GM12878 (cell line): Measurements from ENCODE around the gene APEX1. TPM values are rescaled to one million over a fixed set of nuclear protein-coding genes. Genes with fewer than 3 reads are reported as not detected.

Experiments
- ATAC-seq: fragments of 200-7000 bp; cut with Tn5 transposase; 3 replicates; pipeline ENCODE4 v1.9.1; 2020; ENCODE audit warnings: mild to moderate bottlenecking, moderate library complexity
- BruUV-seq: library from RNA; stranded (reverse); fragments of 400-500 nt; replicated peaks from 2 replicates; lab custom pipeline; 2021; lab: Mats Ljungman, UMichigan
- CTCF ChIA-PET: fragments of 300-600 bp; sonication (Branson Sonifier 250); formaldehyde crosslinking; extraction: SDS; loops from one replicate; lab custom pipeline; 2021; ENCODE audit warnings: inconsistent platforms; lab: Yijun Ruan, JAX
- POLR2A ChIA-PET: fragments of 350-600 bp; formaldehyde crosslinking; extraction: SDS; loops from one replicate; lab custom pipeline; 2021; ENCODE audit warnings: inconsistent platforms; lab: Charles Lee
- RAD21 ChIA-PET: fragments of 300-600 bp; sonication (Branson Sonifier 250); formaldehyde crosslinking; loops from one replicate; lab custom pipeline; 2023; ENCODE audit warnings: antibody characterized with exemption; ENCODE audit not compliant: unreplicated experiment; lab: Charles Lee
- SMC1A ChIA-PET: fragments of 300-600 bp; sonication (Branson Sonifier 250); formaldehyde crosslinking; loops from one replicate; lab custom pipeline; 2023; ENCODE audit not compliant: unreplicated experiment, uncharacterized antibody; lab: Charles Lee
- DNase-seq: peaks from one replicate; pipeline ENCODE4 v3.0.0-alpha.2; 2011; ENCODE audit warnings: low read depth, low spot score
- FAIRE-seq: peaks from 3 replicates; lab custom pipeline; 2011; peaks lifted over from hg19 to GRCh38; lab: Jason Lieb, UNC
- H2AFZ ChIP-seq: 2 replicates; pipeline ENCODE4 v1.6.0; 2011; ENCODE audit warnings: low read depth, low read length, control low read depth; ENCODE audit not compliant: control insufficient read depth
- H3K27ac ChIP-seq: 2 replicates; pipeline ENCODE4 v1.5.1; 2011; ENCODE audit warnings: control low read depth; ENCODE audit not compliant: control insufficient read depth, insufficient read depth
- H3K27me3 ChIP-seq, 2 experiments: replicated peaks in 1 of 2; 2 replicates each; pipeline versions ENCODE4 v1.6.0 to v1.6.1; 2011; ENCODE audit warnings: low read length in 1 of 2; ENCODE audit not compliant: control insufficient read depth in 2 of 2, insufficient read depth in 2 of 2
- H3K36me3 ChIP-seq, 2 experiments: 2 replicates each; pipeline ENCODE4 v1.5.1; 2011; ENCODE audit warnings: low read length in 1 of 2; ENCODE audit not compliant: control insufficient read depth in 2 of 2, insufficient read depth in 2 of 2
- H3K4me1 ChIP-seq: 2 replicates; pipeline ENCODE4 v1.6.1; 2011; ENCODE audit warnings: mild to moderate bottlenecking, low read length, moderate library complexity, mixed read lengths; ENCODE audit not compliant: control insufficient read depth, insufficient read depth
- H3K4me2 ChIP-seq: 2 replicates; pipeline ENCODE4 v1.6.0; 2011; ENCODE audit warnings: control low read depth; ENCODE audit not compliant: control insufficient read depth, insufficient read depth
- H3K4me3 ChIP-seq: fragments of 200-600 bp; sonication (generic); 2 replicates; pipeline ENCODE4 v1.5.1; 2016
- H3K79me2 ChIP-seq: 2 replicates; pipeline ENCODE4 v1.6.0; 2011; ENCODE audit warnings: low read length; ENCODE audit not compliant: control insufficient read depth, insufficient read depth
- H3K9ac ChIP-seq: 2 replicates; pipeline ENCODE4 v1.8.0; 2011; ENCODE audit warnings: low read length, control low read depth, mixed read lengths; ENCODE audit not compliant: control insufficient read depth, insufficient read depth
- H3K9me3 ChIP-seq: replicated peaks from 3 replicates; pipeline ENCODE4 v1.5.1; 2011; ENCODE audit warnings: mild to moderate bottlenecking, low read length; ENCODE audit not compliant: control insufficient read depth, insufficient read depth
- H4K20me1 ChIP-seq: 2 replicates; pipeline ENCODE4 v1.6.0; 2011; ENCODE audit not compliant: control insufficient read depth, insufficient read depth
- EED ChIP-seq: sonication (generic); IDR thresholded peaks from 2 replicates; pipeline ENCODE4 v1.6.1; 2016; ENCODE audit warnings: antibody characterized with exemption, low read depth
- FOXK2 ChIP-seq: fragments of 450-650 bp; IDR thresholded peaks from 2 replicates; pipeline ENCODE4 v1.6.1; 2017; ENCODE audit warnings: mild to moderate bottlenecking, moderate library complexity
- HDGF ChIP-seq: fragments of 450-650 bp; IDR thresholded peaks from 2 replicates; pipeline ENCODE4 v1.6.1; 2016; ENCODE audit warnings: antibody characterized with exemption
- KAT2A ChIP-seq: conservative IDR thresholded peaks from 2 replicates; pipeline ENCODE4 v1.6.1; 2011; ENCODE audit warnings: low read depth, low read length; ENCODE audit not compliant: control insufficient read depth
- MEF2A ChIP-seq: IDR thresholded peaks from 2 replicates; pipeline ENCODE4 v1.6.1; 2011; ENCODE audit warnings: low read depth, mild to moderate bottlenecking, low read length, moderate library complexity; ENCODE audit not compliant: insufficient read depth
- NR2C1 ChIP-seq: fragments of 450-650 bp; IDR thresholded peaks from 2 replicates; pipeline ENCODE4 v1.6.1; 2017; ENCODE audit warnings: antibody characterized with exemption, mild to moderate bottlenecking, moderate library complexity
- POLR2AphosphoS2 ChIP-seq: IDR thresholded peaks from 2 replicates; pipeline ENCODE4 v1.6.1; 2011; ENCODE audit warnings: low read depth, mild to moderate bottlenecking, low read length, improper control_type of control experiment, moderate library complexity
- SMAD1 ChIP-seq: fragments of 450-650 bp; IDR thresholded peaks from 2 replicates; pipeline ENCODE4 v1.6.1; 2018; ENCODE audit warnings: mild to moderate bottlenecking, low read depth; ENCODE audit not compliant: partially characterized antibody
- SP1 ChIP-seq: IDR thresholded peaks from one replicate; pipeline ENCODE4 v1.6.1; 2011; ENCODE audit warnings: low read depth, low read length
- SPI1 ChIP-seq: IDR thresholded peaks from 2 replicates; pipeline ENCODE4 v1.6.1; 2011; ENCODE audit warnings: low read depth, mild to moderate bottlenecking, low read length, moderate library complexity, borderline replicate concordance; ENCODE audit not compliant: insufficient read depth
- TARDBP ChIP-seq: IDR thresholded peaks from 2 replicates; pipeline ENCODE4 v1.6.1; 2016; ENCODE audit warnings: borderline replicate concordance
- TCF12 ChIP-seq: IDR thresholded peaks from 2 replicates; pipeline ENCODE4 v1.6.1; 2011; ENCODE audit warnings: low read depth, mild to moderate bottlenecking, low read length
- WGBS: methylation state at CpG from one replicate; pipeline ENCODE4 v1.1.6; 2016; ENCODE audit warnings: low lambda C conversion rate; ENCODE audit not compliant: insufficient replicate concordance, insufficient coverage; ENCODE audit errors: missing lambda C conversion rate; 5-methylcytosine and 5-hydroxymethylcytosine counted together
- in situ Hi-C: fragments of 300-500 bp; cut with MboI; formaldehyde crosslinking; loops from 9 replicates; pipeline ENCODE4 v1.14.3; 2018; ENCODE audit warnings: mixed read lengths
- intact Hi-C: fragments of 100-400 bp; cut with micrococcal nuclease; formaldehyde crosslinking; loops from one replicate; pipeline ENCODE4 v1.14.2; 2022; ENCODE audit not compliant: unreplicated experiment
- polyA plus RNA-seq, 11 experiments: library from polyadenylated mRNA; depleted of rRNA in 4 of 11; unstranded in 6 of 11; stranded (reverse) in 5 of 11; fragments of >200 nt; fragmentation: Nextera tagmentation in 4 of 11; fragmentation: Illumina TruSeq in 1 of 11; extraction: Ambion mirVana in 4 of 11; extraction: Trizol in 1 of 11; gene quantifications; 1 replicate in 1 of 11; 2 replicates in 10 of 11; pipeline versions ENCODE4 v1.2.1 to v1.2.3, GENCODE V29; 2011 to 2016; ENCODE audit warnings: inconsistent platforms in 2 of 11, missing spikeins in 2 of 11, low read depth in 1 of 11
- total RNA-seq, 4 experiments: library from RNA; depleted of rRNA in 3 of 4; stranded (reverse); fragments of >200 nt in 3 of 4; fragmentation: Illumina TruSeq in 1 of 4; extraction: Trizol in 1 of 4; gene quantifications; 2 replicates each; pipeline versions ENCODE4 v1.2.1 to v1.2.3, GENCODE V29; 2013 to 2021
- TF ChIP-seq, protein P1 (sequence below): IDR thresholded peaks from 2 replicates; pipeline ENCODE4 v1.6.1; 2012; ENCODE audit warnings: mild to moderate bottlenecking, low read depth, low read length
- TF ChIP-seq, protein P2 (sequence below): fragments of 450-650 bp; IDR thresholded peaks from 2 replicates; pipeline ENCODE4 v1.6.1; 2014; ENCODE audit warnings: mild to moderate bottlenecking

Gene APEX1
- total and polyA plus RNA-seq, 10 of the 15 experiments (the other 5 are each of a cell fraction or from before 2014, with no cell fraction given): 115 to 407 (median 300) TPM

DNA sequence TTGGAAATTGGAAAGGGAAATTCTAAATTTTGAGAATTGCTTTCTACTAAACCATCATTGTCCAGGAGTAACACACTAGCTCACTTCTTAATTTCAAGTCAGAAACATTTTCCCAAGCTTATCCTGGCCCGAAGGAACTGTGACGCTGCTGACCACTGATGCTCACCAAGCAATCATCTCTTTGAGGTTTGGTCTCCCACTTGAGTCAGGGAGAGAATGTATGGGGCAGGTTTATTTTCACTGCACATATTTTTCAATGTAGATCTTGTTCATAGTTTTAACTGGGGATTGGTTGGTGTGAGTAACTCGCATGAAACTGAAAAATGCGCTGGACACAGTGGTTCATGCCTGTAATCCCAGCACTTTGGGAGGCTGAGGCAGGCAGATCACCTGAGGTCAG, 37.5 kb downstream of the APEX1 start (continued):
- TF ChIP-seq, protein P1, sequence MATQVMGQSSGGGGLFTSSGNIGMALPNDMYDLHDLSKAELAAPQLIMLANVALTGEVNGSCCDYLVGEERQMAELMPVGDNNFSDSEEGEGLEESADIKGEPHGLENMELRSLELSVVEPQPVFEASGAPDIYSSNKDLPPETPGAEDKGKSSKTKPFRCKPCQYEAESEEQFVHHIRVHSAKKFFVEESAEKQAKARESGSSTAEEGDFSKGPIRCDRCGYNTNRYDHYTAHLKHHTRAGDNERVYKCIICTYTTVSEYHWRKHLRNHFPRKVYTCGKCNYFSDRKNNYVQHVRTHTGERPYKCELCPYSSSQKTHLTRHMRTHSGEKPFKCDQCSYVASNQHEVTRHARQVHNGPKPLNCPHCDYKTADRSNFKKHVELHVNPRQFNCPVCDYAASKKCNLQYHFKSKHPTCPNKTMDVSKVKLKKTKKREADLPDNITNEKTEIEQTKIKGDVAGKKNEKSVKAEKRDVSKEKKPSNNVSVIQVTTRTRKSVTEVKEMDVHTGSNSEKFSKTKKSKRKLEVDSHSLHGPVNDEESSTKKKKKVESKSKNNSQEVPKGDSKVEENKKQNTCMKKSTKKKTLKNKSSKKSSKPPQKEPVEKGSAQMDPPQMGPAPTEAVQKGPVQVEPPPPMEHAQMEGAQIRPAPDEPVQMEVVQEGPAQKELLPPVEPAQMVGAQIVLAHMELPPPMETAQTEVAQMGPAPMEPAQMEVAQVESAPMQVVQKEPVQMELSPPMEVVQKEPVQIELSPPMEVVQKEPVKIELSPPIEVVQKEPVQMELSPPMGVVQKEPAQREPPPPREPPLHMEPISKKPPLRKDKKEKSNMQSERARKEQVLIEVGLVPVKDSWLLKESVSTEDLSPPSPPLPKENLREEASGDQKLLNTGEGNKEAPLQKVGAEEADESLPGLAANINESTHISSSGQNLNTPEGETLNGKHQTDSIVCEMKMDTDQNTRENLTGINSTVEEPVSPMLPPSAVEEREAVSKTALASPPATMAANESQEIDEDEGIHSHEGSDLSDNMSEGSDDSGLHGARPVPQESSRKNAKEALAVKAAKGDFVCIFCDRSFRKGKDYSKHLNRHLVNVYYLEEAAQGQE: no peak
- TF ChIP-seq, protein P2, sequence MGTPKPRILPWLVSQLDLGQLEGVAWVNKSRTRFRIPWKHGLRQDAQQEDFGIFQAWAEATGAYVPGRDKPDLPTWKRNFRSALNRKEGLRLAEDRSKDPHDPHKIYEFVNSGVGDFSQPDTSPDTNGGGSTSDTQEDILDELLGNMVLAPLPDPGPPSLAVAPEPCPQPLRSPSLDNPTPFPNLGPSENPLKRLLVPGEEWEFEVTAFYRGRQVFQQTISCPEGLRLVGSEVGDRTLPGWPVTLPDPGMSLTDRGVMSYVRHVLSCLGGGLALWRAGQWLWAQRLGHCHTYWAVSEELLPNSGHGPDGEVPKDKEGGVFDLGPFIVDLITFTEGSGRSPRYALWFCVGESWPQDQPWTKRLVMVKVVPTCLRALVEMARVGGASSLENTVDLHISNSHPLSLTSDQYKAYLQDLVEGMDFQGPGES: no peak
- TF ChIP-seq FOXK2: no peak
- TF ChIP-seq POLR2AphosphoS2: no peak
- TF ChIP-seq SP1: no peak
- TF ChIP-seq NR2C1: no peak

DNA sequence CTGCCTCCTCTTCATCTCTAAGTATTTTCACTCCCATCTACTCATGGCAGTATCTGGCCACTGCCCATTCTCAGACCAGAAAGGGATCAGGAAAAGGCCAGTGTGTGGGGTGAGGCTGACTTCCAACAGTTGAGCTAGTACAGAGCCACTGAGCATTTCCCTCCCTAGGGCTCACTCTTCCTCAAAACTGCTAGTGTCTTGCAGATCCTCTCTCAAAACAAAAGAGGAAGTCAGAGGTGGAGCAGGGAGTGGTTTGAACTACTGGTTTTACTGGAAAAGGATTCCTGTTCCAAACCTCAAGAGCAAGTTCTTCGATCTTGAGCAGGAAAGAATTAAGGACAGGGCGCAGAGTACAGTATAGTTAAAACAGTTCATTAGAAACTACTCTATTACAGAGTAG, 38.6 kb downstream of the APEX1 start:
- Histone ChIP-seq H3K27ac (peak overlapping the region; percentile 14; the same call in 1 of the 2 replicates), H3K9me3 (no peaks in the 10 kb centered on the region; the same call in 2 of the 3 replicates), H3K36me3 (no peaks in the 10 kb centered on the region), H4K20me1 (no peaks in the 10 kb centered on the region), H2AFZ (peak overlapping the region; percentile 11; the same call in 1 of the 2 replicates), H3K4me2 (peak overlapping the region; percentile 6; the same call in 1 of the 2 replicates), H3K79me2 (no peaks in the 10 kb centered on the region), H3K9ac (no peak overlapping the region), H3K4me1 (peaks cover 39% of the 10 kb centered on the region), H3K27me3 (no peaks in the 10 kb centered on the region), H3K4me3 (no peak overlapping the region)
- ChIA-PET CTCF (interaction anchor here (0.9 to 2.4 kb wide), 5 partner anchors 24 to 79 kb away, joined by 3 to 20 read pairs (median 3); partner anchors contain the start of genes PIP4P1 and PNP), SMC1A (interaction anchor here (0.8 to 8.1 kb wide), 9 partner anchors 12 to 166 kb away, joined by 3 to 49 read pairs (median 6); partner anchors contain the start of genes APEX1, OSGEP and PIP4P1), POLR2A (interaction anchor here (0.9 kb wide), 1 partner anchor 24 kb away, joined by 3 read pairs; no protein-coding TSS in a partner anchor), RAD21 (interaction anchor here (0.7 to 2.6 kb wide), 5 partner anchors 30 to 166 kb away, joined by 3 to 9 read pairs (median 3); partner anchors contain the start of gene PARP2)
- DNase-seq (no peak), ATAC-seq (peak; percentile 12), FAIRE-seq (no peak)
- in situ Hi-C loops: no loop called here
- 14% methylated on average over 2 of the region's 2 CpGs for WGBS
- intact Hi-C loops: loop anchor here (5.0 kb wide), 1 partner anchor 39 kb away; no protein-coding TSS in a partner anchor
- BruUV-seq: no TSS peak
- TF ChIP-seq MEF2A: no peak
- TF ChIP-seq KAT2A: no peak
- no peak for TF ChIP-seq TCF12
- TF ChIP-seq, protein P1: no peak
- peak; percentile 66 for TF ChIP-seq EED
- TF ChIP-seq TARDBP: no peak
- TF ChIP-seq HDGF: no peak
- TF ChIP-seq SPI1: peak; percentile 93
- TF ChIP-seq SMAD1: no peak
